GM18526 (cell line): Measurements from ENCODE around the gene KCNH5.

Experiments used
- POLR2A ChIP-seq: IDR thresholded peaks from 3 replicates; pipeline ENCODE4 v1.6.1; 2011; ENCODE audit not compliant: insufficient read length; ENCODE audit errors: extremely low read depth

Gene KCNH5

GRCh38 chr14:63026491-63026890 is 18.8 kb downstream of the KCNH5 start:
- no peak for TF ChIP-seq POLR2A

DNA sequence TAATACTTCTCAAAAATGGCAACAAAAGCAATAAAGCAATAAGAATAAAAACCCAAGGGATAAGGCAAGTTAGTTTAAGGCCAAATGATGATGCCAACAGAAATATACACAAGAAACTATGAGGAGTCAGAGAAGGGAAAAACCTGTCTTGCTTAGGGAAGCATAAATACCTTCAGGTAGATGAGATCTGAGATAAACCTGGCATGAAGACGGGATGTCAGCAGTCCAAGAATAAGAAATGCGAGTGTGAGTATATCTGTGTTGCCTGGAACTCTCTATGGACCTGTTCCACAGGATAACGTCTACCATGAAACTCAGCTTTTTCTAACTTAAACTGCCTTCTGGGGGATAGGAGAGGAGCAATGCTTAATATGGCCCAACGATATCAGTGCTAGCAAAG is 30.6 kb downstream of the KCNH5 start:
- no peak for TF ChIP-seq POLR2A

DNA sequence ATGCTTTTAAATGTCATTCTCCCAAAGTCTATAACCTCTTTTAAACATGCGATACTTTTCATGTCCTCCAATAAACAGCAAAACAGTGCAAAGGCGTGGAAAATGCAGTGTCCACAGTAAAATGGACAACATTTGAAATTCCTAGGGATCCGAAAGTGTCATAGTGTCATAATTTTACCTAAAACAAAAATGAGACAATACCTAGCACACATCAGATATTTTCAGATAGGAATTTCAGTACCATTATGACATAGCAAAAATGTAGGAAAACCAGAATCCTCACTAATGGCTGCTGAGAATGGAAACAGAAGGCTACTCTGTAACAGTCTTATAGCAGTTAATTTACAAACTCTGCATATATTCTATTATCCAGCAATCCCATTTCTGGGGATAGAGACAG is 33.1 kb downstream of the KCNH5 start:
- TF ChIP-seq POLR2A, result no peak

DNA sequence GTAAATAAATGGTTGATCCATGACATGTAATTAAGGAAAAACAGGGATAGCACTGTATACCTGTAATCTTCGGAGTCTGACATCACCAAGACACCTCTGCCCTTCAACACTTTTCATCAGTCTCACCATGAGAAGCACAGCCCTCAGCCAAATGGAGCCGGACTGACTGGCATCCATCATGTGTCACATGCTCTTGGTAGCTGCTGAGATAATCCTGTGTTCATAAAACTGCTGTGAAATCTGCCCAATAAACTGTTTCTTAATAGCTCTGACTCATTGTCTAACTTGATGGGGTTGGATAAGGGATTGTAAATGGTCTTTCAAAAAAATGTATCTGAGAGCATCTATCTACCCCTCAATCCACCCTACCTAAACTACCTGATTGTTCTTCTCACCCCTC is 33.6 kb downstream of the KCNH5 start:
- TF ChIP-seq POLR2A, result no peak

DNA sequence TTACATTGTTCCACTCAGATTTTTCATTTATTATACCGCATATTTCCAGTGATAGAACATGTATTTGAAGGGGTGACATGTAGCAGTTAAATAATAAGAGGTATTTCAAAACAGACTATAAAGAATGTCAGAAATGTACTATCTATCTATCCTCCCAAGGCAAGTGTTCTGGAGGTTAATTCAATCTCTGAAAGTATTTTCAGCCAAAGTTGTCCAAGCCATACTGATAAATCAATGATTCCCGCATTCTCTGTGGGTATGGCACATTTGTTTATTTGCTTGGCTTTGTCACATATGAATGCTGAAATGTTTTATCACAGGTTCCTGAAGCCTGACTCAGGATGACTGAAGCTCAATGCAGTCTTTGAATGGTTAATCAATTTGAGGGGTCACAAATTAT is 35.8 kb downstream of the KCNH5 start:
- TF ChIP-seq POLR2A, result no peak

DNA sequence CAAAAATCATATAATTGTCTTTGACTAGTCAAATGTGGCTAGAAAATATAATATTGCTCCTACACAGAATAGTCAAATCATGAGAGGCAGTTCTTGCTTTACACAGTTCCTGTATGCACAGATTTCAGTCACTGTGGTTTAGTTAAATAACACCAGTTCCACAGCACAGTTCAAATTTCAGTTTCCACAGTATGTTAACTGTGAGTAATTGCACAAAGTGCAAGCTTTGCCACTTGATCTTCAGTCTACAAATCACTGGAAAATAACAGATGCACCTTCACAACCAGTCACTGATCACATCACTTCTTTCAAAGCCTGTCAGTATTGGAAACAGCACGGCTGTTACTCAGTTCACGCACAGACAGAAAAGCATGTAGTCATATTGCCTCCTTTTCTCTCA is 38.7 kb downstream of the KCNH5 start:
- no peak for TF ChIP-seq POLR2A

GRCh38 chr14:62994096-62994495 is 51.2 kb downstream of the KCNH5 start:
- no peak for TF ChIP-seq POLR2A

DNA sequence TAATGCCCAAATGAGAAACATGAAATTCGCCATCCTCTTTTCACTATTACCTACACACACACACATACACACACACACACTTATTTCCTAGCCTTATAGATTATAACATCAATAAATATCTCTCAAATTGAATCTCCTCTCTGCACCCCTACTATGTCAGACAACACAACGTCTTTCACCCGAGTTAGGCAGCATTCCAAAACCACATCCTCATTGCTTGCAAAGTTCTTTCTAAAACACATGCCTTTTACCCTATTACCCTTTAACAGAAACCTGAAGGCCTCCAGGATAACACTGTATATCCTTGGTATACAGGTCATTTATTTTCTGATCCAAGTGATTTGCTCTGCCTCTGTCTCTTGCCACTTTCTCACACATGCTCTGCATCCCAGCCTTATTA is 56.3 kb downstream of the KCNH5 start:
- TF ChIP-seq POLR2A, result no peak

DNA sequence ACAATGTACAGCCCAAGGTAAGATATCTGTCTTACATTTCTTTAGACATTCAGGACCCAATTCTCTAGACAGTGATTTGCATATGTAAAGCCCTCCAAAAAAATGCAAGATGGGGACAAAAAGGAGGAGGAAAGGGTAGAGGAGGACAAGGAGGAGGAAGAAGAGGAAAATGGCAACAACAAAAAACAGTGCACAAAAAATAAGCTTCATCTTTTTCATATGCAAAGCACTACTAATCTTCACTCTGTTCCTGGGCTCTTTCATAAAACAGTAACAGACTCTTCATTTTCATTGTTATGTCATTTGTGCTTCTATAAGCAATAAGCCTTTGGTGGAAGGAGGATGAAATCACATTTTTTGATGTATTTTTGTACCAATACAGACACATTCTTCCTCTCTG is 61.4 kb downstream of the KCNH5 start:
- TF ChIP-seq POLR2A, result no peak

DNA sequence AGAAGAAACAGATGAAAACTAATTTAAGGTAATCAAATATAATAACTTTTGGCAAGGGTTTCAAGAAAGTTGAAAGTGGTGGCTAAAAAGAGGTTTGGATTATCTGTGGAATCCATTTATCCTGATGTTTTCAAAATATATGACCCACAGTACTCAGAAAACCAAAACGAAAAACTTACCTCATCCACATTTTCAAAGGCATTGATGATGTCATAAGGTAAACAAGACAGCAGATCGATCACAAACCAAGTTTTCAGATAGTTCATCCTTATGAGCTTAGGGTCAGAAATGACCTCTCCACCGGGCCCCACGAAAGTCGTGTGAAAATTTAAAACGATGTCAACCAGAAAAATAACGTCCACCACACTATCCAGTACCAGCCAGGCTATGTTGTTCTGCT is 64.6 kb downstream of the KCNH5 start:
- no peak for TF ChIP-seq POLR2A

GRCh38 chr14:62957562-62957961 is 87.7 kb downstream of the KCNH5 start:
- TF ChIP-seq POLR2A, result no peak

DNA sequence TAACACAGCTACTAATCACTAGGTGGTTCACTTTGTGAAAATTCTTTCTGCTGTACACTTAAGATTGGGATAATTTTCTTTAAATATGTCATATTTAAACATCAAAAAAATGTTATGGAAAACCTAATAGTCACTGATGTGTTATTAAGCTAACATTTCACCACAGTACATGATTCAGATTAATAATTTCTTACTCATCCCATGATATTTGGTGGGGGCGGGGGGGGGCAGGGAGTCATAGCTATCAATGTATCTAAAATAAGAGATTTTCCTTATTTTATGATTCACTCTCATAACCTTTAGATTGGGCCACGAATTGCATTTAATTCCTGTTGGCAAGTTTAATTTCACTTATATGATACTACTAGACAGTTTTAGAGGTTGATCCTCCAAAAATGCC is 88.8 kb downstream of the KCNH5 start:
- no peak for TF ChIP-seq POLR2A

GRCh38 chr14:62954165-62954564 is 91.1 kb downstream of the KCNH5 start:
- no peak for TF ChIP-seq POLR2A

DNA sequence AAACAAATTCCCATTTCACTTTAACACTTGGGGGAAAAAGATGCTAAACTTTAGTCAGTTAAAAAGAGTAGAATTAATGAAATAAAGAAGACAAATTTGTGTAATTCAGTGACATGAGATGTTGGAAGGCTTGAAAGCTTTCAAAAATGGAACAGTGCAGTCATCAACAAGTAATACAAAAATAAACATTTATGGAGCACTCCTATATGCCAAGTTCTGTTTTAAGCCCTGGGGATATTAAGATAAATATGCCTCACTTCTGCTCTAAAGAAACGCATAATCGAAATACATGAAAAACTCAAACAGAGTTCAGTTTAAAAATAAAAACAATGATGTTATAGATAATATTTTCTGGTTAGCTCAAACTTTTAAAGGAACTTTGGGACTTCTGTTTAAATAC is 93.0 kb downstream of the KCNH5 start:
- TF ChIP-seq POLR2A, result no peak

GRCh38 chr14:62947301-62947700 is 98.0 kb downstream of the KCNH5 start:
- no peak for TF ChIP-seq POLR2A

GRCh38 chr14:62946221-62946620 is 99.0 kb downstream of the KCNH5 start:
- TF ChIP-seq POLR2A, result no peak

- TF ChIP-seq POLR2A, result no peak
Observed at GRCh38 chr14:62943202-62943601, 102.1 kb downstream of the KCNH5 start.

- TF ChIP-seq POLR2A, result no peak
Observed at GRCh38 chr14:62939970-62940369, 105.3 kb downstream of the KCNH5 start.
